Endothelial cell (in vitro differentiated cells): ENCODE data around the gene UBE2O. TPM values are rescaled to one million over a fixed set of nuclear protein-coding genes. Genes with fewer than 3 reads are reported as not detected.

Source experiments
- DNase-seq: peaks from one replicate; pipeline ENCODE4 v3.0.0; 2021; ENCODE audit warnings: low spot score
- H3K27ac Mint-ChIP-seq: one replicate; pipeline ENCODE4 v1.8.0; 2021; ENCODE audit warnings: mixed read lengths, inconsistent platforms; ENCODE audit not compliant: unreplicated experiment
- H3K27me3 Mint-ChIP-seq: one replicate; pipeline ENCODE4 v1.8.0; 2021; ENCODE audit warnings: mild to moderate bottlenecking, moderate library complexity, mixed read lengths, inconsistent platforms; ENCODE audit not compliant: unreplicated experiment
- H3K36me3 Mint-ChIP-seq: one replicate; pipeline ENCODE4 v1.8.0; 2021; ENCODE audit warnings: mild to moderate bottlenecking, low read depth, mixed read lengths, inconsistent platforms; ENCODE audit not compliant: unreplicated experiment
- H3K4me1 Mint-ChIP-seq: one replicate; pipeline ENCODE4 v1.8.0; 2021; ENCODE audit warnings: mild to moderate bottlenecking, mixed read lengths, inconsistent platforms; ENCODE audit not compliant: unreplicated experiment
- H3K4me3 Mint-ChIP-seq: one replicate; pipeline ENCODE4 v1.8.0; 2021; ENCODE audit warnings: mild to moderate bottlenecking, mixed read lengths, inconsistent platforms; ENCODE audit not compliant: unreplicated experiment
- H3K9me3 Mint-ChIP-seq: one replicate; pipeline ENCODE4 v1.8.0; 2021; ENCODE audit warnings: mixed read lengths, inconsistent platforms; ENCODE audit not compliant: unreplicated experiment
- CTCF ChIP-seq: fragments of 200-600 bp; sonication (generic); IDR thresholded peaks from one replicate; pipeline ENCODE4 v1.5.0; 2021; ENCODE audit warnings: antibody characterized with exemption; ENCODE audit not compliant: unreplicated experiment
- total RNA-seq: library from RNA; stranded (reverse); fragmentation: NEBNext Ultra II Directional; extraction: Animal tissue kit (Norgen Biotek cat#: 25700); gene quantifications from one replicate; pipeline ENCODE4 v1.2.1, GENCODE V29; 2021; ENCODE audit not compliant: unreplicated experiment

UBE2O gene
- total RNA-seq, 1 donor from 2014 or later = 49.0 TPM

- TF ChIP-seq CTCF = no peak
- no peak overlapping the region for H3K4me3 Mint-ChIP-seq
- no peak for DNase-seq
- H3K27ac Mint-ChIP-seq = no peak overlapping the region
- no peaks in the 10 kb centered on the region for H3K9me3 Mint-ChIP-seq
- peaks cover 5% of the 10 kb centered on the region for H3K4me1 Mint-ChIP-seq
- peaks cover 6% of the 10 kb centered on the region for H3K36me3 Mint-ChIP-seq
- H3K27me3 Mint-ChIP-seq = peaks cover 7% of the 10 kb centered on the region
These were observed 15.1 kb upstream of the UBE2O start for GRCh38 chr17:76467809-76468633.

GRCh38 chr17:76467366-76467765, 14.4 kb upstream of the UBE2O start, which contains the start of gene AANAT:
AANAT (plus strand) TSS chr17:76467603; CDS start chr17:76468747, 1,144 bp downstream.
- peaks cover 5% of the 10 kb centered on the region for H3K4me1 Mint-ChIP-seq
- TF ChIP-seq CTCF = no peak
- no peak within 1 kb of the TSS for H3K4me3 Mint-ChIP-seq
- peaks cover 4% of the 10 kb centered on the region for H3K36me3 Mint-ChIP-seq
- no peak within 1 kb of the TSS for H3K27ac Mint-ChIP-seq
- no peak for DNase-seq
- no peaks in the 10 kb centered on the region for H3K9me3 Mint-ChIP-seq
- peaks cover 8% of the 10 kb centered on the region for H3K27me3 Mint-ChIP-seq

- peaks cover 8% of the 10 kb centered on the region for H3K27me3 Mint-ChIP-seq
- H3K36me3 Mint-ChIP-seq = peaks cover 4% of the 10 kb centered on the region
- H3K4me1 Mint-ChIP-seq = peaks cover 5% of the 10 kb centered on the region
- no peak overlapping the region for H3K27ac Mint-ChIP-seq
- H3K9me3 Mint-ChIP-seq = no peaks in the 10 kb centered on the region
- no peak overlapping the region for H3K4me3 Mint-ChIP-seq
- TF ChIP-seq CTCF = no peak
- no peak for DNase-seq
These were observed 13.8 kb upstream of the UBE2O start for GRCh38 chr17:76466775-76467130.

GRCh38 chr17:76462556-76463290, 9.8 kb upstream of the UBE2O start:
- no peak overlapping the region for H3K4me3 Mint-ChIP-seq
- H3K9me3 Mint-ChIP-seq = no peaks in the 10 kb centered on the region
- TF ChIP-seq CTCF = no peak
- no peak for DNase-seq
- peaks cover 5% of the 10 kb centered on the region for H3K4me1 Mint-ChIP-seq
- no peak overlapping the region for H3K27ac Mint-ChIP-seq
- H3K27me3 Mint-ChIP-seq = peaks cover 11% of the 10 kb centered on the region
- no peaks in the 10 kb centered on the region for H3K36me3 Mint-ChIP-seq
